Pancreas (tissue), 10 donors: Measurements from ENCODE around the gene GMPPB. TPM values are rescaled to one million over a fixed set of nuclear protein-coding genes. Genes with fewer than 3 reads are reported as not detected.
A peak's percentile ranks its signal among the peaks of the same experiment; 100 is the strongest.

Experiments used
- ATAC-seq, 4 donors: fragments of 200-7000 bp; cut with Tn5 transposase; one replicate each; pipeline versions ENCODE4 v1.8.0 to v1.9.1; 2020; ENCODE audit warnings: mild to moderate bottlenecking in 4 of 4, moderate library complexity in 4 of 4
- DNase-seq, 6 donors: peaks; one replicate each; pipeline ENCODE4 v3.0.0-alpha.2; 2020
- FAIRE-seq: peaks from 2 replicates; lab custom pipeline; 2012; peaks lifted over from hg19 to GRCh38; lab: Jason Lieb, UNC
- H3K27ac ChIP-seq, 4 donors: fragments of 200-600 bp; sonication (generic); 1 replicate in 3 of 4; 2 replicates in 1 of 4; pipeline versions ENCODE4 v1.5.0 to v1.8.0; 2020
- H3K27me3 ChIP-seq, 4 donors: fragments of 200-600 bp; one replicate each; pipeline ENCODE4 v1.8.0; 2021
- H3K36me3 ChIP-seq, 3 donors: fragments of 200-600 bp; sonication (generic) in 1 of 3; one replicate each; pipeline versions ENCODE4 v1.5.0 to v1.8.0; 2020 to 2021
- H3K4me1 ChIP-seq, 3 donors: fragments of 200-600 bp; one replicate each; pipeline ENCODE4 v1.8.0; 2021
- H3K4me3 ChIP-seq, 4 donors: fragments of 200-600 bp; sonication (generic) in 2 of 4; one replicate each; pipeline versions ENCODE4 v1.5.0 to v1.8.0; 2020 to 2021
- H3K9me3 ChIP-seq, 4 donors: fragments of 200-600 bp; one replicate each; pipeline ENCODE4 v1.8.0; 2021
- WGBS, 2 donors: extraction: QIAGEN DNeasy Blood & Tissue Kit; methylation state at CpG; one replicate each; pipeline ENCODE4 v1.1.7; 2013; 5-methylcytosine and 5-hydroxymethylcytosine counted together
- intact Hi-C, 3 donors: fragments of 100-400 bp; cut with DNase I; formaldehyde crosslinking; loops; one replicate each; pipeline versions ENCODE4 v1.11.1 to v1.14.2; 2022
- polyA plus RNA-seq, 2 donors: library from polyadenylated mRNA; stranded (reverse); fragments of 200-250 nt; gene quantifications; one replicate each; pipeline ENCODE4 v1.2.3, GENCODE V29; 2013
- total RNA-seq, 6 donors: library from RNA; stranded (reverse); fragmentation: NEBNext Ultra II Directional in 4 of 6; extraction: Animal tissue kit (Norgen Biotek cat#: 25700) in 4 of 6; gene quantifications; one replicate each; pipeline versions ENCODE4 v1.2.1 to v1.2.4, GENCODE V29; 2021 to 2023
- TF ChIP-seq, protein P1 (sequence below), 4 donors: fragments of 200-600 bp; sonication (generic) in 3 of 4; IDR thresholded peaks; one replicate each; pipeline versions ENCODE4 v1.5.0 to v1.8.0; 2021; ENCODE audit warnings: antibody characterized with exemption in 4 of 4
- donor health status: healthy with polysubstance abuse.
- donor health status: DM: no; HTN: no; CAD: no; lungs with moderate emphysema.
- donor health status: DM: no; HTN: no; CAD: no.
- donor health status: control.
- donor health status: control.
- donor health status: Bipolar disorder and iron deficiency.
- donor health status: DM: yes; HTN: yes; CAD: no.
- donor health status: DM: no; HTN: no; CAD: no.
- donor health status: DM: no; HTN: no; CAD: no.
- donor health status: DM: yes; HTN: yes; CAD: no.

The GMPPB gene
- total RNA-seq, result 10 to 100 TPM; 22.4 to 46.7 (median 31.4) TPM
- 10 to 100 TPM; 35.9 to 38.1 TPM for polyA plus RNA-seq

DNA sequence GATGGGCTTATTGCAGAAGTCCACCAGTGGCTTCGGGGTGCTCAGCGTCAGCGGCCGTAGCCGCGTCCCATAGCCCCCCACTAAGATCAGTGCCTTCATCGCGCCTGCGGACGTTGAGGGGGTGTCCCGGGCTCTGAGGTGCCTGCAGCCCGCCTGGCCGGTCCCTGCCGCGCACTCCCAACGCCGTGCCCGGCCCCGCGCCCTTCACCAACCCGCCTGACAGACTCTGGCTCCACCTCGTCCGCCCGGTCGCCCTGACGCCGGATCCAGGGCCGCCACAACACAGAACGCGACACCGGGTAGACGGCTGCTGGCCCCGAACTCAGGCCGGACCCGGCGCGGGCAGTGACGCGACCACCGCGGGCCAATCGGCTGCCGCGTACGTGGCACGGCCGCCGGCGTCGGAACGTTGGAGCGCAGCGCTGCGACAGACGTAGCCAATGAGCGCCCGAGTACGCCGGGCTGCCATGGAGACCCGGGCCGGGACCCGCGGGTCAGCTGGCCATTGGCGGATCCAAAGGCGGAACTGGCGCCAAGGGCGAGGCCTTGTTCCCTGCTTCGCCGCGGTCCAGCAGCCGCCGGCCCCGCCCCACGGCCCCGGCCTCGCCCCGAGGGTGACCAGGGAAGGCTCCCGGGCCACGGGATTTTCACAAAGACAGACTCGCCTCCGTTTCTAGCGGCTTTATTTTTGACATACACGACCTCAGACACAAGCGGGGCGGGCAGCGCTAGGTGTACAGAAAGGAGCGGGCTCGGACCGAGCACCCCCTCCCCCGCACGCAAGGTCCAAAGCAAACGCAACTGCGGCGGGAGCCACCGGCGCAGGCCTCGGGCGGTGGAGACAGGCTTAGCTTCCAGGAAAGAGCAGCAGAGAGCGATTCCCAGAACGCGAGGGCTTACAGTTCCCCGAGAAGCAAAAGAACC lies at the start of gene GMPPB:
Gene GMPPB, minus strand, starts transcription at position 324 of the 924 bp plus-strand sequence. Its CDS starts 225 bp downstream, at position 99.
- FAIRE-seq, result no peak
- intact Hi-C loops, result no loop called here
- H3K36me3 ChIP-seq, result peaks cover 0 to 20% (median 10%) of the 10 kb centered on the region in 3 donors

DNA sequence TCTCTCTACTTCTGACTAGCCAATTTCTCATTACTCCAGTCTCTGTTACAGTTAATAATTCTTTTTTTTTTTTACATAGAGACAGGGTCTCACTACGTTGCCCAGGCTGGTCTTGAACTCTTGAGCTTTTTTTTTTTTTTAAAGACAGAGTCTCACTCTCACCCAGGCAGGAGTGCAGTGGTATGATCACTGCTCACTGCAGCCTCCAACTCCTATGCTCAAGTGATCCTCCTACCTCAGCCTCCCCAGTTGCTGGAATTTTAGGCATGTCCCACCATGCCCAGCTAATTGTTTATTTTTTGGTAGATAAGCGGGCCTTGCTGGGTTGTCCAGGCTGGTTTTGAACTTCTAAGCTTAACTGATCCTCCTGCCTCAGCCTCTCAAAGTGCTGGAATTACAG lies 49.0 kb upstream of the GMPPB start:
- FAIRE-seq (no peak), DNase-seq (no peak), ATAC-seq (no peak)
- WGBS, 2 donors, result 98 to 100% methylated on average over 2 of the region's 2 CpGs
- Histone ChIP-seq H3K9me3 (no peaks in the 10 kb centered on the region), H3K27ac (no peak overlapping the region), H3K36me3 (no peaks in the 10 kb centered on the region), H3K4me3 (no peak overlapping the region), H3K4me1 (peaks cover 2 to 7% (median 4%) of the 10 kb centered on the region in 3 donors), H3K27me3 (no peaks in the 10 kb centered on the region)
- intact Hi-C loops, result no loop called here
- TF ChIP-seq, protein P1, sequence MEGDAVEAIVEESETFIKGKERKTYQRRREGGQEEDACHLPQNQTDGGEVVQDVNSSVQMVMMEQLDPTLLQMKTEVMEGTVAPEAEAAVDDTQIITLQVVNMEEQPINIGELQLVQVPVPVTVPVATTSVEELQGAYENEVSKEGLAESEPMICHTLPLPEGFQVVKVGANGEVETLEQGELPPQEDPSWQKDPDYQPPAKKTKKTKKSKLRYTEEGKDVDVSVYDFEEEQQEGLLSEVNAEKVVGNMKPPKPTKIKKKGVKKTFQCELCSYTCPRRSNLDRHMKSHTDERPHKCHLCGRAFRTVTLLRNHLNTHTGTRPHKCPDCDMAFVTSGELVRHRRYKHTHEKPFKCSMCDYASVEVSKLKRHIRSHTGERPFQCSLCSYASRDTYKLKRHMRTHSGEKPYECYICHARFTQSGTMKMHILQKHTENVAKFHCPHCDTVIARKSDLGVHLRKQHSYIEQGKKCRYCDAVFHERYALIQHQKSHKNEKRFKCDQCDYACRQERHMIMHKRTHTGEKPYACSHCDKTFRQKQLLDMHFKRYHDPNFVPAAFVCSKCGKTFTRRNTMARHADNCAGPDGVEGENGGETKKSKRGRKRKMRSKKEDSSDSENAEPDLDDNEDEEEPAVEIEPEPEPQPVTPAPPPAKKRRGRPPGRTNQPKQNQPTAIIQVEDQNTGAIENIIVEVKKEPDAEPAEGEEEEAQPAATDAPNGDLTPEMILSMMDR (IDR thresholded peaks at IDR 0.05), result no peak

More for the DNA sequence above, at the start of gene GMPPB:
- Histone ChIP-seq H3K4me1 (peaks cover 4 to 17% (median 10%) of the 10 kb centered on the region in 3 donors), H3K27me3 (no peaks in the 10 kb centered on the region), H3K9me3 (no peaks in the 10 kb centered on the region), H3K4me3 (peak within 1 kb of the TSS; percentile 90 to 100 (median 98)), H3K27ac (peak within 1 kb of the TSS; percentile 94 to 100 (median 98))
- DNase-seq, result peak; percentile 97 to 99 (median 98)
- ATAC-seq, result peak; percentile 81 to 88 (median 84)
- WGBS, 2 donors, result 0% methylated on average over 85 to 102 of the region's 102 CpGs
- TF ChIP-seq, protein P1 (IDR thresholded peaks at IDR 0.05), result no peak

DNA sequence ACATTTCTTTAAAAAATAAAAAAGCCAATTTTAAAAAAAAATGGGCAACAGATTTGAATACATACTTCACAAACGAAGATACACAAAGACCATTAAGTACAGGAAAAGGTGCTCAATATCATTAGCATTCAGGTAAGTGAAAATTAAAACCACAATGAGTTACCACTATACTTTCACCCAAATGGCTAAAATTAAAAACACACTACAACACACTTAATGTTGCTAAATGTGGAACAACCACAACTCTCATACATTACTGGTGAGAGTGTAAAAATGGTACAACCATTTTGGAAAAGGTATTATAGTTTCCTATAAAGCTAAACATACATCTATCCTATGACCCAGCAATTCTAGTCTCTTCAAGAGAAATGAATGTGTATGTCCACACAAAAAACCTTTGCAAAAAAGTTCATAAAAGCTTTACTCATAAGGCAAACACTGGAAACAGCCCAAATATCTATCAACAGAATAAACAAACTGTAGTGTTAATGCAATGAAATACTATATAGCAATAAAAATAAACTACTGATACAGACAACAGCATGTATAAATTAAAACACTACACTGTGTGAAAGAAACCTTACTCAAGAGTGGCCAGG lies 47.7 kb upstream of the GMPPB start:
- intact Hi-C loops, result no loop called here
- ATAC-seq (no peak), DNase-seq (no peak), FAIRE-seq (no peak)
- no peak overlapping the region for H3K4me3 ChIP-seq
- H3K4me1 ChIP-seq, result peaks cover 2 to 7% (median 4%) of the 10 kb centered on the region in 3 donors
- no peaks in the 10 kb centered on the region for H3K36me3 ChIP-seq
- no peak overlapping the region for H3K27ac ChIP-seq
- 76 to 84% methylated on average over 1 of the region's 1 CpG for WGBS, 2 donors
- H3K9me3 ChIP-seq, result no peaks in the 10 kb centered on the region
- TF ChIP-seq, protein P1 (IDR thresholded peaks at IDR 0.05), result no peak
- no peaks in the 10 kb centered on the region for H3K27me3 ChIP-seq

DNA sequence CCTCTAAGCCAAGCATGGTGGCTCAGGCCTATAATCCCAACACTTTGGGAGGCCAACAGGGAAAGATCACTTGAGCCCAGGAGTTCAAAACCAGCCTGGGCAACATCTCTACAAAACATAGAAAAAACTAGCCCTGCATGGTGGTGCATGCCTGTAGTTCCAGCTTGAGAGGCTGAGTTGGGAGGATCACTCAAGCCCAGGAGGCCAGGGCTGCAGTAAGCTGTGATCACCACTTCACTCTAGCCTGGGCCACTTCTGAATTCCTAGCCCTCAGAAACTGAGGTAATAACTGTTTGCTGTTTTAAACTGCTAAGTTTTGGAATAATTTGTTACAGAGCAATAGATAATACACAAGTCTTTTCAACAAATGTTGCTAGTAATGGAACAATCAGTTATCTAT lies 46.2 kb upstream of the GMPPB start:
- H3K9me3 ChIP-seq, result no peaks in the 10 kb centered on the region
- no peak overlapping the region for H3K4me3 ChIP-seq
- intact Hi-C loops, result no loop called here
- DNase-seq (no peak), FAIRE-seq (no peak), ATAC-seq (no peak)
- TF ChIP-seq, protein P1 (IDR thresholded peaks at IDR 0.05), result no peak
- no peak overlapping the region for H3K27ac ChIP-seq
- H3K36me3 ChIP-seq, result no peaks in the 10 kb centered on the region
- H3K4me1 ChIP-seq, result peaks cover 2 to 7% (median 4%) of the 10 kb centered on the region in 3 donors
- H3K27me3 ChIP-seq, result no peaks in the 10 kb centered on the region
